A549 (cell line): ENCODE results near the gene OIP5. TPM values are rescaled to one million over a fixed set of nuclear protein-coding genes. Genes with fewer than 3 reads are reported as not detected.

Source experiments
- ATAC-seq, 2 experiments: fragments of 200-7000 bp in 1 of 2; fragments of >200 bp in 1 of 2; cut with Nextera tagmentation in 1 of 2; cut with Tn5 transposase in 1 of 2; 3 replicates each; pipeline versions ENCODE4 v1.8.0 to v1.9.1; 2018 to 2020; ENCODE audit warnings: mild to moderate bottlenecking in 1 of 2, moderate library complexity in 1 of 2
- CTCF ChIA-PET: fragments of 300-600 bp; sonication (Branson Sonifier 250); formaldehyde crosslinking; extraction: SDS; loops from one replicate; lab custom pipeline; 2021; ENCODE audit warnings: antibody characterized with exemption, inconsistent platforms; lab: Yijun Ruan, JAX
- POLR2A ChIA-PET: fragments of 350-600 bp; formaldehyde crosslinking; extraction: SDS; loops from one replicate; lab custom pipeline; 2021; ENCODE audit warnings: antibody characterized with exemption, inconsistent platforms; lab: Yijun Ruan, JAX
- DNase-seq, 2 experiments: peaks; one replicate each; pipeline versions ENCODE4 v3.0.0 to v3.0.0-alpha.2; 2011 to 2016; ENCODE audit warnings: low read depth in 1 of 2, low spot score in 1 of 2
- FAIRE-seq: peaks from 2 replicates; lab custom pipeline; 2011; peaks lifted over from hg19 to GRCh38; lab: Jason Lieb, UNC
- H3K27ac ChIP-seq, 2 experiments: fragments of >200 bp; sonication (Bioruptor Twin); formaldehyde crosslinking; 3 replicates each; pipeline ENCODE4 v1.5.1; 2016 to 2017
- H3K4me1 ChIP-seq: fragments of >200 bp; sonication (Bioruptor Twin); formaldehyde crosslinking; 3 replicates; pipeline ENCODE4 v1.6.1; 2016
- H3K4me2 ChIP-seq: fragments of >200 bp; sonication (Bioruptor Twin); formaldehyde crosslinking; 3 replicates; pipeline ENCODE4 v1.6.1; 2016
- H3K4me3 ChIP-seq: fragments of >200 bp; sonication (Bioruptor Twin); formaldehyde crosslinking; 3 replicates; pipeline ENCODE4 v1.5.1; 2016
- H3K9me3 ChIP-seq: fragments of >200 bp; sonication (Bioruptor Twin); formaldehyde crosslinking; 3 replicates; pipeline ENCODE4 v1.6.1; 2016
- ATOH8 ChIP-seq: fragments of 250-450 bp; sonication (Bioruptor Pico); IDR thresholded peaks from 2 replicates; pipeline ENCODE4 v1.5.0; 2020; ENCODE audit warnings: low read depth, mild to moderate bottlenecking, moderate library complexity
- E2F6 ChIP-seq: IDR thresholded peaks from 2 replicates; pipeline ENCODE4 v1.6.1; 2012; ENCODE audit warnings: low read depth, borderline replicate concordance
- EHF ChIP-seq: fragments of 250-450 bp; sonication (Bioruptor Pico); IDR thresholded peaks from 2 replicates; pipeline ENCODE4 v1.5.0; 2020; ENCODE audit warnings: mild to moderate bottlenecking
- EHMT2 ChIP-seq: fragments of 200-600 bp; sonication (generic); IDR thresholded peaks from 2 replicates; pipeline ENCODE4 v1.6.1; 2016; ENCODE audit warnings: antibody characterized with exemption, low read depth, mild to moderate bottlenecking, moderate library complexity
- ELK1 ChIP-seq: fragments of 150-350 bp; IDR thresholded peaks from 2 replicates; pipeline ENCODE4 v1.6.1; 2014; ENCODE audit warnings: low read depth, mild to moderate bottlenecking, low read length
- FOSL2 ChIP-seq, 2 experiments: fragments of 450-650 bp in 1 of 2; fragments of >200 bp in 1 of 2; sonication (Bioruptor Twin) in 1 of 2; formaldehyde crosslinking; IDR thresholded peaks; 2 replicates each; pipeline versions ENCODE4 v1.5.0 to v1.6.1; 2016 to 2020; ENCODE audit warnings: mild to moderate bottlenecking in 1 of 2, moderate library complexity in 1 of 2
- FOXS1 ChIP-seq: fragments of 250-450 bp; sonication (Bioruptor Pico); IDR thresholded peaks from 2 replicates; pipeline ENCODE4 v1.5.0; 2020; ENCODE audit warnings: mild to moderate bottlenecking, moderate library complexity
- GATA3 ChIP-seq: IDR thresholded peaks from 2 replicates; pipeline ENCODE4 v1.6.1; 2012; ENCODE audit warnings: borderline replicate concordance
- HDAC2 ChIP-seq: fragments of 200-600 bp; sonication (generic); IDR thresholded peaks from 2 replicates; pipeline ENCODE4 v1.6.1; 2016
- HEYL ChIP-seq: fragments of 250-450 bp; sonication (Bioruptor Pico); IDR thresholded peaks from 2 replicates; pipeline ENCODE4 v1.8.0; 2021; ENCODE audit warnings: mild to moderate bottlenecking, moderate library complexity
- HMGXB4 ChIP-seq: fragments of 250-450 bp; sonication (Bioruptor Pico); IDR thresholded peaks from 2 replicates; pipeline ENCODE4 v1.5.0; 2021; ENCODE audit warnings: mild to moderate bottlenecking, moderate library complexity, borderline replicate concordance
- HOXA7 ChIP-seq: fragments of 250-450 bp; sonication (Bioruptor Pico); IDR thresholded peaks from 2 replicates; pipeline ENCODE4 v1.5.0; 2020; ENCODE audit warnings: mild to moderate bottlenecking, moderate library complexity
- HOXB13 ChIP-seq: fragments of 250-450 bp; sonication (Bioruptor Pico); IDR thresholded peaks from 2 replicates; pipeline ENCODE4 v1.5.0; 2020; ENCODE audit warnings: low read depth, mild to moderate bottlenecking, moderate library complexity
- HOXB5 ChIP-seq: fragments of 250-450 bp; sonication (Bioruptor Pico); IDR thresholded peaks from 2 replicates; pipeline ENCODE4 v1.5.0; 2020; ENCODE audit warnings: mild to moderate bottlenecking, moderate library complexity
- KDM1A ChIP-seq: fragments of 200-600 bp; sonication (generic); IDR thresholded peaks from 2 replicates; pipeline ENCODE4 v1.6.1; 2016; ENCODE audit warnings: low read depth, mild to moderate bottlenecking
- KDM5A ChIP-seq: fragments of 200-600 bp; sonication (generic); IDR thresholded peaks from 2 replicates; pipeline ENCODE4 v1.6.1; 2016; ENCODE audit warnings: antibody characterized with exemption, mild to moderate bottlenecking
- MYC ChIP-seq: IDR thresholded peaks from 2 replicates; pipeline ENCODE4 v1.6.1; 2012; ENCODE audit warnings: mild to moderate bottlenecking, inconsistent platforms, low read length, improper control_type of control experiment, borderline replicate concordance
- NFE2L2 ChIP-seq: fragments of 150-350 bp; conservative IDR thresholded peaks from 2 replicates; pipeline ENCODE4 v1.6.1; 2014; ENCODE audit warnings: low read length
- NPAS2 ChIP-seq: fragments of 250-450 bp; sonication (Bioruptor Pico); IDR thresholded peaks from 2 replicates; pipeline ENCODE4 v1.8.0; 2022; ENCODE audit warnings: mild to moderate bottlenecking, moderate library complexity, borderline replicate concordance
- NR3C1 ChIP-seq: fragments of >200 bp; sonication (Bioruptor Twin); formaldehyde crosslinking; IDR thresholded peaks from 3 replicates; pipeline ENCODE4 v1.6.1; 2017
- PHF8 ChIP-seq: fragments of 200-600 bp; sonication (generic); IDR thresholded peaks from 2 replicates; pipeline ENCODE4 v1.6.1; 2016; ENCODE audit warnings: low read depth, mild to moderate bottlenecking, antibody characterized with exemption, moderate library complexity, borderline replicate concordance
- RAD21 ChIP-seq, 2 experiments: fragments of >200 bp in 1 of 2; sonication (Bioruptor Twin) in 1 of 2; formaldehyde crosslinking in 1 of 2; IDR thresholded peaks in 1 of 2; conservative IDR thresholded peaks in 1 of 2; 2 replicates in 1 of 2; 3 replicates in 1 of 2; pipeline ENCODE4 v1.6.1; 2012 to 2018; ENCODE audit warnings: inconsistent platforms in 1 of 2
- RCOR1 ChIP-seq: fragments of 150-350 bp; IDR thresholded peaks from 2 replicates; pipeline ENCODE4 v1.6.1; 2014; ENCODE audit warnings: antibody characterized with exemption, low read length, low read depth
- RNF2 ChIP-seq: fragments of 200-600 bp; sonication (generic); IDR thresholded peaks from 2 replicates; pipeline ENCODE4 v1.6.1; 2016; ENCODE audit warnings: low read depth, mild to moderate bottlenecking, antibody characterized with exemption, moderate library complexity, borderline replicate concordance
- SREBF2 ChIP-seq: fragments of 450-650 bp; IDR thresholded peaks from 2 replicates; pipeline ENCODE4 v1.6.1; 2014; ENCODE audit warnings: mild to moderate bottlenecking, moderate library complexity
- TP53 ChIP-seq: fragments of 250-450 bp; sonication (Bioruptor Pico); IDR thresholded peaks from 2 replicates; pipeline ENCODE4 v1.5.0; 2021; ENCODE audit warnings: mild to moderate bottlenecking, moderate library complexity
- ZC3H11A ChIP-seq: fragments of 450-650 bp; IDR thresholded peaks from 2 replicates; pipeline ENCODE4 v1.6.1; 2014; ENCODE audit warnings: antibody characterized with exemption, mild to moderate bottlenecking
- WGBS: methylation state at CpG from one replicate; pipeline ENCODE4 v1.1.6; 2017; ENCODE audit errors: missing lambda C conversion rate; 5-methylcytosine and 5-hydroxymethylcytosine counted together
- polyA plus RNA-seq, 4 experiments: library from polyadenylated mRNA; depleted of rRNA in 3 of 4; stranded (reverse); fragments of >200 nt; fragmentation: RNase III in 1 of 4; extraction: RNeasy Plus Mini Kit Qiagen cat#74134 plus additional on column Dnase treatment in 1 of 4; gene quantifications; 2 replicates in 3 of 4; 3 replicates in 1 of 4; pipeline ENCODE4 v1.2.3, GENCODE V29; 2011 to 2017

Gene OIP5
- polyA plus RNA-seq, 2 of the 4 experiments (the other 2 are of a cell fraction) = 21.7 to 31.4 TPM

- CTCF ChIA-PET = interaction anchor here (0.6 kb wide), 1 partner anchor 32 kb away, joined by 3 read pairs; no protein-coding TSS in a partner anchor
- no peaks in the 10 kb centered on the region for H3K9me3 ChIP-seq
- TF ChIP-seq KDM1A (no peak), ATOH8 (no peak), HOXB13 (no peak), EHF (CRISPR knock-in tag) (no peak), EHMT2 (no peak), GATA3 (no peak), ELK1 (no peak), HDAC2 (no peak), NPAS2 (CRISPR knock-in tag) (no peak)
- H3K4me3 ChIP-seq = no peak overlapping the region
- no peak overlapping the region for H3K4me2 ChIP-seq
- ATAC-seq (no peak), DNase-seq (no peak), FAIRE-seq (no peak)
- POLR2A ChIA-PET = no interaction called here
- WGBS = 97% methylated on average over 5 of the region's 5 CpGs
- no peak overlapping the region for H3K27ac ChIP-seq
- no peaks in the 10 kb centered on the region for H3K4me1 ChIP-seq
Observed at GRCh38 chr15:41347236-41347635, 14.8 kb upstream of the OIP5 start.

- no peak for FAIRE-seq
- CTCF ChIA-PET = no interaction called here
- H3K4me3 ChIP-seq = no peak overlapping the region
- H3K4me2 ChIP-seq = no peak overlapping the region
- no peak for ATAC-seq
- peaks cover 9% of the 10 kb centered on the region; the same call in 1 of the 3 replicates for H3K4me1 ChIP-seq
- DNase-seq = no peak
- TF ChIP-seq NFE2L2 (no peak), PHF8 (no peak), FOXS1 (CRISPR knock-in tag) (no peak), ELK1 (no peak), KDM5A (no peak), NR3C1 (no peak), RAD21 (conservative IDR thresholded peaks at IDR 0.05 in 1 of 2, IDR thresholded peaks at IDR 0.05 in 1 of 2) (no peak), RCOR1 (no peak)
- TF ChIP-seq, all 56 proteins: peak for 0
- 66% methylated on average over 4 of the region's 4 CpGs for WGBS
- no peak overlapping the region for H3K27ac ChIP-seq
- no peaks in the 10 kb centered on the region for H3K9me3 ChIP-seq
- POLR2A ChIA-PET = no interaction called here
Observed at GRCh38 chr15:41341519-41341918, 9.1 kb upstream of the OIP5 start.

GRCh38 chr15:41340189-41340695, 7.9 kb upstream of the OIP5 start:
- no peak for DNase-seq
- FAIRE-seq = no peak
- no peak for ATAC-seq
- H3K27ac ChIP-seq = no peak overlapping the region
- H3K4me3 ChIP-seq = no peak overlapping the region
- ChIA-PET CTCF (interaction anchor here (1.2 kb wide), 1 partner anchor 27 kb away, joined by 3 read pairs; no protein-coding TSS in a partner anchor), POLR2A (no interaction called here)
- no peak overlapping the region for H3K4me2 ChIP-seq
- peaks cover 9% of the 10 kb centered on the region; the same call in 1 of the 3 replicates for H3K4me1 ChIP-seq
- no peaks in the 10 kb centered on the region for H3K9me3 ChIP-seq
- 76% methylated on average over 5 of the region's 5 CpGs for WGBS
- TF ChIP-seq HOXA7 (CRISPR knock-in tag) (no peak), RCOR1 (no peak), FOSL2 (IDR thresholded peaks at IDR 0.05) (no peak), FOSL2 (CRISPR knock-in tag; IDR thresholded peaks at IDR 0.05) (no peak), NR3C1 (no peak), E2F6 (no peak), HMGXB4 (CRISPR knock-in tag) (no peak), EHF (CRISPR knock-in tag) (no peak), TP53 (CRISPR knock-in tag) (no peak), NFE2L2 (no peak), HEYL (CRISPR knock-in tag) (no peak), SREBF2 (no peak), HDAC2 (no peak), ZC3H11A (no peak), NPAS2 (CRISPR knock-in tag) (no peak), HOXB5 (no peak), MYC (no peak), ATOH8 (no peak), RNF2 (no peak)
